Keratinocyte (primary cell): Measurements from ENCODE around the gene HAP1. TPM values are rescaled to one million over a fixed set of nuclear protein-coding genes. Genes with fewer than 3 reads are reported as not detected.

Experiments used
- DNase-seq: peaks from one replicate; pipeline ENCODE4 v3.0.0-alpha.2; 2011; ENCODE audit warnings: low read depth, missing footprints, low spot score
- FAIRE-seq: peaks from 2 replicates; lab custom pipeline; 2011; peaks lifted over from hg19 to GRCh38; lab: Jason Lieb, UNC
- H2AFZ ChIP-seq: 2 replicates; pipeline ENCODE4 v1.6.0; 2012; ENCODE audit warnings: low read length, control low read depth, inconsistent platforms; ENCODE audit not compliant: control insufficient read depth
- H3K27ac ChIP-seq: 2 replicates; pipeline ENCODE4 v1.5.1; 2011; ENCODE audit warnings: low read length; ENCODE audit not compliant: control insufficient read depth, insufficient read depth
- H3K27me3 ChIP-seq: 3 replicates; pipeline ENCODE4 v1.6.0; 2011; ENCODE audit warnings: low read length; ENCODE audit not compliant: control insufficient read depth, insufficient read depth; ENCODE audit errors: extremely low read depth
- H3K36me3 ChIP-seq, 2 experiments: 2 replicates in 1 of 2; 3 replicates in 1 of 2; pipeline ENCODE4 v1.5.1; 2011; ENCODE audit warnings: low read length in 2 of 2, mild to moderate bottlenecking in 1 of 2; ENCODE audit not compliant: control insufficient read depth in 2 of 2, insufficient read depth in 2 of 2; ENCODE audit errors: extremely low read depth in 1 of 2
- H3K4me1 ChIP-seq: 3 replicates; pipeline ENCODE4 v1.5.1; 2011; ENCODE audit warnings: low read length; ENCODE audit not compliant: control insufficient read depth, insufficient read depth; ENCODE audit errors: extremely low read depth
- H3K4me2 ChIP-seq: 3 replicates; pipeline ENCODE4 v1.6.0; 2011; ENCODE audit warnings: low read depth, low read length; ENCODE audit not compliant: control insufficient read depth, insufficient read depth; ENCODE audit errors: extremely low read depth
- H3K4me3 ChIP-seq, 3 experiments: fragments of 200-600 bp in 1 of 3; sonication (generic) in 1 of 3; 2 replicates in 2 of 3; 3 replicates in 1 of 3; pipeline ENCODE4 v1.5.1; 2011 to 2016; ENCODE audit warnings: low read length in 3 of 3, mild to moderate bottlenecking in 3 of 3, control low read depth in 2 of 3, inconsistent platforms in 1 of 3, low read depth in 1 of 3, mixed read lengths in 1 of 3, mixed run types in 1 of 3, moderate library complexity in 1 of 3; ENCODE audit not compliant: control insufficient read depth in 2 of 3, insufficient read depth in 2 of 3; ENCODE audit errors: extremely low read depth in 1 of 3
- H3K79me2 ChIP-seq: 2 replicates; pipeline ENCODE4 v1.6.0; 2012; ENCODE audit warnings: low read length; ENCODE audit not compliant: control insufficient read depth, insufficient read depth
- H3K9ac ChIP-seq: 3 replicates; pipeline ENCODE4 v1.6.0; 2011; ENCODE audit warnings: low read length; ENCODE audit not compliant: control insufficient read depth, insufficient read depth; ENCODE audit errors: extremely low read depth
- H3K9me1 ChIP-seq: 3 replicates; pipeline ENCODE4 v1.6.0; 2011; ENCODE audit warnings: low read length; ENCODE audit not compliant: control insufficient read depth, insufficient read depth; ENCODE audit errors: extremely low read depth
- H3K9me3 ChIP-seq: 2 replicates; pipeline ENCODE4 v1.5.1; 2012; ENCODE audit warnings: low read depth, low read length; ENCODE audit not compliant: control insufficient read depth
- H4K20me1 ChIP-seq: 3 replicates; pipeline ENCODE4 v1.6.0; 2011; ENCODE audit warnings: low read length; ENCODE audit not compliant: control insufficient read depth, insufficient read depth; ENCODE audit errors: extremely low read depth
- CTCF ChIP-seq, 3 experiments: IDR thresholded peaks in 1 of 3; conservative IDR thresholded peaks in 1 of 3; optimal IDR thresholded peaks in 1 of 3; 2 replicates in 2 of 3; 3 replicates in 1 of 3; pipeline versions ENCODE3 to v1.5.1; 2011; ENCODE audit warnings: low read length in 3 of 3, mild to moderate bottlenecking in 3 of 3, moderate library complexity in 2 of 3, control low read depth in 1 of 3, inconsistent platforms in 1 of 3; ENCODE audit not compliant: insufficient read depth in 2 of 3; ENCODE audit errors: extremely low read depth in 1 of 3
- EZH2 ChIP-seq: IDR thresholded peaks from one replicate; pipeline ENCODE4 v1.6.1; 2012; ENCODE audit warnings: inconsistent platforms, mild to moderate bottlenecking, low read length, moderate library complexity
- dilution Hi-C: fragments of 300-500 bp; cut with MboI; formaldehyde crosslinking; loops from one replicate; pipeline ENCODE4 v1.7.0; 2020; ENCODE audit warnings: low sequenced_read_pairs; ENCODE audit not compliant: extremely low pct_ligation_motif_present
- polyA plus RNA-seq, 5 experiments: library from polyadenylated mRNA; depleted of rRNA in 3 of 5; stranded (reverse) in 3 of 5; stranded (forward) in 1 of 5; unstranded in 1 of 5; fragments of >200 nt; gene quantifications; 1 replicate in 1 of 5; 2 replicates in 3 of 5; 3 replicates in 1 of 5; pipeline versions ENCODE4 v1.2.1 to v1.2.3, GENCODE V29; 2011 to 2012; ENCODE audit warnings: missing spikeins in 2 of 5, low read depth in 1 of 5, low replicate concordance in 1 of 5

Gene HAP1
- polyA plus RNA-seq, 1 donor (not counting 4 experiments of a cell fraction or from before 2014, with no cell fraction given) = 1.6 TPM

- Histone ChIP-seq H3K9ac (peak overlapping the region; percentile 81), H2AFZ (no peak overlapping the region), H3K79me2 (peaks cover 74% of the 10 kb centered on the region), H3K4me2 (peak overlapping the region; percentile 63), H3K4me1 (peaks cover 53% of the 10 kb centered on the region), H3K27ac (peak overlapping the region; percentile 98), H3K4me3 (peak overlapping the region in 1 of 3 experiments; percentile 41), H4K20me1 (peaks cover 24% of the 10 kb centered on the region), H3K36me3 (peaks cover 44 to 55% of the 10 kb centered on the region in 2 experiments), H3K27me3 (no peaks in the 10 kb centered on the region), H3K9me3 (no peaks in the 10 kb centered on the region), H3K9me1 (peaks cover 3% of the 10 kb centered on the region)
- TF ChIP-seq CTCF (optimal IDR thresholded peaks at IDR 0.05 in 1 of 3, IDR thresholded peaks at IDR 0.05 in 1 of 3, conservative IDR thresholded peaks at IDR 0.05 in 1 of 3; ENCODE audit: extremely low read depth in 1 of 3, insufficient read depth in 2 of 3, low read length in 3 of 3) (no peak), EZH2 (no peak)
- dilution Hi-C loops = no loop called here
- DNase-seq (no peak), FAIRE-seq (peak; percentile 83)
These were observed 37.8 kb upstream of the HAP1 start for GRCh38 chr17:41772218-41772585.

- Histone ChIP-seq H4K20me1 (peaks cover 24% of the 10 kb centered on the region), H3K27me3 (no peaks in the 10 kb centered on the region), H3K4me1 (peaks cover 49% of the 10 kb centered on the region), H2AFZ (no peak overlapping the region), H3K4me3 (peak overlapping the region in 1 of 3 experiments; percentile 41), H3K9me3 (no peaks in the 10 kb centered on the region), H3K9me1 (peaks cover 3% of the 10 kb centered on the region), H3K79me2 (peaks cover 72% of the 10 kb centered on the region), H3K9ac (peak overlapping the region; percentile 47), H3K36me3 (peaks cover 44 to 51% of the 10 kb centered on the region in 2 experiments), H3K4me2 (peak overlapping the region; percentile 63), H3K27ac (peak overlapping the region; percentile 98)
- FAIRE-seq (no peak), DNase-seq (no peak)
- dilution Hi-C loops = no loop called here
- TF ChIP-seq CTCF (optimal IDR thresholded peaks at IDR 0.05 in 1 of 3, IDR thresholded peaks at IDR 0.05 in 1 of 3, conservative IDR thresholded peaks at IDR 0.05 in 1 of 3; ENCODE audit: extremely low read depth in 1 of 3, insufficient read depth in 2 of 3, low read length in 3 of 3) = no peak
- no peak for TF ChIP-seq EZH2
These were observed 37.2 kb upstream of the HAP1 start for GRCh38 chr17:41771389-41772206.
